ENCODE results near the gene CCDC169. TPM values are rescaled to one million over a fixed set of nuclear protein-coding genes. Genes with fewer than 3 reads are reported as not detected.
"Not testable (repeated sequence)": the region's sequence is repeated elsewhere in the genome, so short reads cannot be mapped to it uniquely, and the experiment has no call there.

The CCDC169 gene
- total RNA-seq, 1 experiment from 2014 or later, result 12.2 TPM

DNA sequence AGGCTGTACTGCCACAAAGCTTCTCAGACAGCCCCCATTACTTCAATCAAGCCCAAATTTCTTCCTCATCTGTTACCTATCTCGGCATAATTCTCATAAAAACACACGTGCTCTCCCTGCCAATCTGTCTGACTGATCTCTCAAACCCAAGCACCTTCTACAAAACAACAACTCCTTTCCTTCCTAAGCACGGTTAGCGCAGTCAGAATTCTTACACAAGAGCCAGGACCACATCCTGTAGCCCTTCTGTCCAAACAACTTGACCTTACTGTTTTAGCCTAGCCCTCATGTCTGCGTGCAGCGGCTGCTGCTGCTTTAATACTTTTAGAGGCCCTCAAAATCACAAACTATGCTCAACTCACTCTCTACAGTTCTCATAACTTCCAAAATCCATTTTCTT lies 22.2 kb upstream of the CCDC169 start:
- not testable (repeated sequence) for DNase-seq (ENCODE audit: extremely low read depth, low read depth)

DNA sequence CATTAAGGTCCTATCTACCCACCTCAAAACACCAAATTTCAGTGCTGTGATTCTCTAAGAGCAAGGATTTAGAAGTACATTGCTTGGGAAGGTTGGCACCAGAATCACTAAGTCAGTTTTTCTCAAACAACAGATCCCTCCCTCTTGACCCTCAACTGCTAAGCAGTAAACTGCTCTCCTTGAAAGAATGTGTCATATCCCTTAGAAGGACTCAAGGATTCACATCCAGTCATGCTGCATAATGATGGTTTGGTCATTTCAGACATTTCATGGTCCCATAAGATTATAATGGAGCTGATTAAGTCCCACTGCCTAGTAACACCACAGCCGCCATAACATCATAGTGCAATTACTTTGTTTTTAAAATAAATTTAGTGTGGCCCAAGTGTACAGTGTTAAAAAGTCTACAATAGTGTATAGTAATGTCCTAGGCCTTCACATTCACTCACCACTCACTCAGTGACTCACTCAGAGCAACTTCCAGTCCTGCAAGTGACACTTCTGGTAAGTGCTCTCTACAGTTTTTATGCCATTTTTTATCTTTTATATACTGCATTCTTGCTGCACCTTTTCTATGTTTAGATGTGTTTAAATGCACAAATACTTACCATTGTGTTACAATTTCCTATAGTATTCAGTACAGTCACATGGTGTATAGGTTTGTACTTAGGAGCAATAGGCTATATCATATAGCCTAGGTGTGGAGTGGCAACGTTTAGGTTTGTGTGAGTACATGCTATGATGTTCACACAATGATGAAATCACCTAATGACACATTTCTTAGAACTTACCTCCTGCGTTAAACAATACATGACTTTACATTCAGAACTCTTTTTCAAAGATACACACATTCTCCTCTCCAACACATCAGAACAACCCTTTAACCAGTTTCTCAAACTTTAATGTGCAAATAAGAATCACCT lies 15.7 kb upstream of the CCDC169 start:
- DNase-seq (ENCODE audit: extremely low read depth, low read depth), result no peak

DNA sequence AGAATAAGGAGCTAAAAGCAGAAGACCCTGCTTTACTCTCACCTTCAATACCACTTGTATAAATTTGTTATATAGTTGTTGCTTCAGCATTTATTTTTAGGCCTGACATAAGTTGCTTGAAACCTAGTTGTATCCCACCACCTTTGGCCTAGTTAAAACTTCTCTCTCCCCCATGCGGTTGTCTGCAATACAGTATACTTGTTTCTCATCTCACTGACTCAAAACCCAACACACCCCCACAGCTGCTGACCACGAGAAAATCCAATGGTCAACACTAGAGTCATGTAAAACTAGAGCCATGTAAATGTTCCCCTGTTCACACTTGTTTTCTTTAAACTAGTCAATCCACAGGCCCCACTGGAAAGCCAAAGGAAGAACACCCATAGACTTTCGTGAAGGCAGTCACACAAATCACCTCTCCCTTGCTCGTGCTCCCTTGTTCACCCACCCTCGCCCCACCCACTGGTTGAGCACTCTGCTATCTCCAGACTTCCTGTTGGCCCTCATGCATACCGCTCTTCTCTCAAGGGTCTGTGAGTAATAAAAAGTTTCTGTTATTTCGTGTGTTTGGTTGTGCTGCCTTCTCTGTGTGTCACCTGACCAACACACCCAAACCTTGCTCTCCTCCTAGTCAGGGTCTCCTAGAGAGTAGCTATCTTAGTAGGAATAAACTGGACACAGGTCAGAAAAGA lies 12.9 kb upstream of the CCDC169 start:
- no peak for DNase-seq (ENCODE audit: extremely low read depth, low read depth)

DNA sequence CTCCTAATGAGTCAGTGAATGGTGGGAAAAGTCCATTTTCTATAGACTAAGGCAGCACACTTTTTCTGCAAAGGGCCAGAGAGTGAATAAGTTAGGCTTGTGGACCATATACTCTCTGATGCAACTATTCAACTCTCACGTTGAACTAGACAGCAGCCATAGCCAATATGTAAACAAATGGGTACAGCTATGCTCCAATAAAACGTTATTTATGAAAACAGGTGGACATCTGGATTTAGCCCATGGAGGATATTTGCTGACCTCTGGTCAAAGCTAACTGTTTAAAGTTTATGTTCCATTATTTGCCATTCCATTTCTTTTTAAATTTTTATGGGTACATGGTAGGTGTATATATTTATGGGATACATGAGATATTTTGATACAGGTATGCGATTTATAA lies 4.7 kb upstream of the CCDC169 start:
- no peak for DNase-seq (ENCODE audit: extremely low read depth, low read depth)

DNA sequence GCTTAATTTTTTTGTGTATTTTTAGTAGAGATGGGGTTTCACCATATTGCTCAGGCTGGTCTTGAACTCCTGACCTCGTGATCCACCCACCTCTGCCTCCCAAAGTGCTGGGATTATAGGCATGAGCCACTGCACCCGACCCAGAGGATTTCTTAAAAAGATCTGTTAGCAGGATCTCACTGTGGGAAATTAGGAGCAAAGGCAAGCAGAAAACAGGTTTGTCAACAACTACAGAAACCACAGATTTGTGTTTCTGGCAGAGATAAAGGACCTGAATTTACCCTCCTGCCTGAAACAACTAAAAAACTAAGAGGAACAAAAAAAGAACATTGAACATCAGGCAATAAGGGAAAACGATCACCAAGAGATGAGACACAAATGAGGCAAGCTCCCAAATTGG lies 1.9 kb upstream of the CCDC169 start:
- DNase-seq (ENCODE audit: extremely low read depth, low read depth), result not testable (repeated sequence)

DNA sequence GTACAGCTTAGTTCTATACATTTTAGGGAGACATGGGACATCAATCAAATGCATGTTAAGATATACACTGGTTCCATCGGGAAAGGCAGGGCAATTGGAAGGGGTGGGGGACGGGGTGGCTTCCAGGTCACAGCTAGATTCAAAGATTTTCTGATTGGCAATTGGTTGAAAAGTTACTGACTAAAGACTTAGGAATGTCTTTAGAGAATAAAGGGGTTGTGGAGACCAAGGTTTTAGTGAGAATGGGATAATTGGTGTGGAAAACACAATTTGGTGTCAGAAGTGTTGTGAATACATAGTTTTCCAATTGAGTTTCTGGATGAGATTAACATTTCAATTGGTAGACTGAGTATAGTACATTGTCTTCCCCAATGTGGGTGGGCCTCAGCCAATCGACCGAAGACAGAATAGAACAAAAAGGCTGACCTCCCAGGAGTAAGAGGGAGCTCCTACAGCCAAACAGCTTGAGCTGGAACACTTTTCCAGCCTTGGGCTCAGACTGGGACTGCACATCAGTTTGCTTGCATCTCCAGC lies 988 bp upstream of the CCDC169 start:
- DNase-seq (ENCODE audit: extremely low read depth, low read depth), result no peak

DNA sequence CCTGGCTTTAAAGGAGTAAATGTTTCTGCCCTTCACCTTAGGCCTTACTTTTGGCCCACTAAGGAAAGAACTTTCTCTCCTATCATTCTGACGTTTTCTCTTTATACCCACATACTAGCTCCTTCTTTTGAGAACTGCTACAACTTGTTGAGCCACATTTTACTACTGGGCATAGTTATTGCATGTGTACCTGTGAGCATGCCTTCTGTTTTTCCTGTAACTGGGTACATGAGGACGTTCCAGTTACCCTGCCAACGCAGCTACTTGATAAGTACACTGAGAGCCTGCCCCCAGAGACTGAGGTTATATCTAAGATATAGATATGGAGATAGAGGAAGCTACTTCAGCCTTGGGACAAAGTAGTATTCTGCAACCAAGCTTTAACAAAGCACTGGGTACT lies 3.5 kb downstream of the CCDC169 start:
- no peak for DNase-seq (ENCODE audit: extremely low read depth, low read depth)

DNA sequence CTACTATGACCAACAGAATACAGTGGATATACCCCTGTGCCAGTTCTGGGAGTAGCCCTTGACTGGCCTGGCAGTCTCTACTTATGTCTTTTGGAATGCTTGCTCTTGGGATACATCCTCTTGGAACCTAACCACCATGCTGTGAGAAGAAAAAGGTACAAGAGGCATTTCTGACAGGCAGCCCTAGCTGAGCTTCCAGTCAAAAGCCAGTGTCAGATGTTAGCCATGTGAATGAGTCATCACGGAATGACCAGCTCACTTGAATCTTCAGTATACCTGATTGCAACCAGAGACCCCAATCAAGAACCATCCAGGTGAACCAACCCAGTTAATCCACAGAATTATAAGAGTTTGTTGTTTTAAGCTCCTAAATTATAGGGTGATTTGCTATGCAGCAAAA lies 4.1 kb downstream of the CCDC169 start:
- DNase-seq (ENCODE audit: extremely low read depth, low read depth), result no peak

DNA sequence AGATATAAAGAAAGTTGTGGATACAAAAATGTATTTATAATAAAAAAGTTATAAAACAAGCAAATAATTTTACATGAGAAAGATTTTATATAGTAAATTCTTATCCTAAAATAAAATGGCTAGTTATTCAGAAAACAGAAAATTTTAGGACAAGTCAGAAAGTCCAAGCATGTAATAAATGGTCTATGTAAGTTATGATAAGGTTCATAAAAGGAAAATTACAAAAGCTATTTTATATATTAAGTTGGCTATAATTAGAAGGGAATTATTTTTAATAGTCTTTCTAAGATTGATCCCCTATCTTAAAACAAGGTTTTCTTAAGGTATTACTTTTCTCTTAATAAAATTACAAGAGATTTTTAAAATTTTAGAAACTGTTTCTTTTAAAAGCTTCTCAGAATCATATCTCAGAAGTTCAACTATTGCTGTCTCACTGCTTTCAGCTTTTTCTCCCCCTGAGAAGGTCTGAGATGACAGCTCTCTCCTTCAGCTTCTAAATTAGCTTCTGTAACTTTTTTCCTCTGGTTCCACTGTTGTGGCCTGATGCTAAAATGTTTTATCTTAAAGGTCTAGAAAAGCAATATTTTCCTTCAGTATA lies 8.7 kb downstream of the CCDC169 start:
- DNase-seq (ENCODE audit: extremely low read depth, low read depth), result no peak

DNA sequence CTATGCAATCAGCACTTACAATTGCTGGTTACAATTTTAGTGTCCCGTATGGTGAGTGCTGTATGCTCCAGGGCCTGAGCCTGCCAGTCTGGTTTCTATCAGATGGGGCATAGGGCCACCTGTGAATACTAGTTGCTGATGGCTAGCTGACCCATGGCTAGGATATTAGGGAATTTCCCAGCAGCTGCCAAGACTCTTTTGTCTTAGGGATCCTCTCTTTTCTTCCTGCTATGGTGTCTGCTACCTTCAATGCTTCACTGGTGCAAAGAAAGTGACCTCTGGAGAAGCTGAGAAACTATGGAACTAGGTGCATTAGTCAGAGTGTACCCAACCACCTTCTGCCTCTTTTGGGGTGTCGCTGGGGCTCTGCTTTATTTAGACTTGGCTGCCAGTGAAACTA lies 11.6 kb downstream of the CCDC169 start:
- DNase-seq (ENCODE audit: extremely low read depth, low read depth), result no peak

DNA sequence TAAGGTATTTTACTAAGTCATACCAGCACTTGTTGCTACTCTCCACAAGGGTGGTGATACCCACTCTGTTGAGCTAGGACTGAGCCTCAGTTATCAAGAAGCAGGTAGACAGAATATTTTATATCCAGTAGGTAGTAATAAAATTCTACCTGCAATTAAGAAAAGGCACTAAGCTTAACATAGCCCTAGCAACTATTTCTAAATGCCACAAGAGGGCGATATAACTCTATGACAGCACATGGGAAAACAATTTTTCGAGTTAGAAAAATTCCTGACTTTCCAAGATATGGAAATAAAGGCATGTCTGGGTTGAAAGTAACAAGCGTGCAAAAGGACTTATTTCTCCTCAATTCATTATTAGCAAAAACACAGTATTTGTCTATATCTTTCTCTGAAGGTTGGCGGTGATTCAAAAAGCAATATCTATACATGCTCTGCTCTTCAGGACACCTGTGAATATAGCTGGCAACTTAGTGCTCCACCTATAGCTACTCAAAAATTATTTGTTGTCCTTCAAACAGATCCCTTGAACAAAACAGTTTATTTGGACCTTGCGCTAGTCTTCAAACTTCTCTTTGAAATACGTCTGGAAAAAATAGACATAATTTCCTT lies 14.7 kb downstream of the CCDC169 start:
- DNase-seq (ENCODE audit: extremely low read depth, low read depth), result peak; percentile 15

DNA sequence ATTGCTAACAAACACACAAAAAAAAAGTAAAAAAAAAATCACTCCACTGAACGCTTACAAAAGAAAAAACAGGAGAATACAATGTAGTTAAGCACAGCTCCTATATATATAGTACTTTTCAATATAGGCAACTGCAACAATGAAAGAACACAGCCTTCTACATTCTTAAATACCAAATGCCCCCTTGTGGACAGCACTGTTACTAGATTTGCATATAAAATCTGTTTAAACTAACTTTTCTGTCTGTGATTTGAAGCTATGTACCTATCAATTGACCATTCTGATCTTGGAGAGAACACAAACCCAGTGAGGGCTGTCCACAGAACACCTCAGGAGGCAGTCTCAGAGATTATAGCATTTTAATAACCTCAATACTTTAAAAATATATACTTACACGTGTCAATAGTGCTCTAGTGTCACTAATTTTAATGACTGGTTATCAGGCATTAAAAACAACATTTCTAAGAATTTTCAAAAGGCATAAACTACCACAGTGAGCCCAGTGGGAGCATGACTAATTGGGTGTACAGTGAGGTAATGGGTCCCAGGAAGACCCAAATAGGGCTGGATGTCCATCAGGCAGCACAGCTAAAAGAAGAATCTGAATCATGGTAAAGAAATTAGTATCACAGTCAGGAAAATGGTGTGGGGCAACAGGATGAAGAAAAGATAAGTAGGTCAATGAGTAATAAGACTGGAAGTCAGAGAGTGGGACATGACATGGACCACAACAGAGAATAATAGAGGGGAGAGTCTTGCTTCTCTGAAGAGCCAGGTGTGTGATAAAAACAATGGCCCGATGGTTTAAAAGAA lies 22.2 kb downstream of the CCDC169 start:
- DNase-seq (ENCODE audit: extremely low read depth, low read depth), result peak; percentile 29

DNA sequence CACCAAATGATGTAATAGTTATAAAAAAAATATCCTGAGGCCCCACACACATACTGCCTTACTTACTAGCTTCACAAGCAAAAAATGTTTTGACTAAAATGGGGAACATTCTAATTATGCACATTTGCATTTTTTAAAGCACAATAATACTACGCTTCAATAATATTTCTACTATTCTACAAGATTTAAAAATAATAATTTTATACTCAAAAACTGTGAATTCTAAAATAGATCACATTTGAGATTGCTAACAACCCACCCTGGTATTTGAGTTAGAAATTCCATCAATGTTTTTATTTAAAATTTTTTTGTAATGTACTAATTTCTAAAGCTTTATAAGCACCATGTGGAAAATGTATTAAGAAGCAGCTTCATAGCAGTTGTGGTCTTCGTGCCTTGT lies 24.2 kb downstream of the CCDC169 start:
- DNase-seq (ENCODE audit: extremely low read depth, low read depth), result no peak

DNA sequence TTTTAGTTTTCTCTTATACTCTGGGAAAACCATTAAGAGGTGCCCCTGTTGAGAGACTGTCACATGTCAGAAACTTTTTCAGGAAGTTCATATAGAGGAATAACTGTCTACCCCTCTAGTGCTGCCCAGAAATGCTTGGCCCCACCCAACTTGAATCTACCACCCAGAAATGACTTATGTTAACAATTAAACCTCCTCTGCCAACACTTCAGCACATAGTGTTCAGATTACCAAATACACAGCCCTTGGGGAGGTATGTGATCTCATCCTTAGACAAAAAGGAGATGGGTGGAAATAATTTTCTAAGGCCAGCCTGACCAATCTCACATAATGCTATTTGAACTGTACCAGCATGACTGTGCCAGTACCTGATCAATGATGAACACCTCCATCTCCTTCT lies 35.6 kb downstream of the CCDC169 start:
- DNase-seq (ENCODE audit: extremely low read depth, low read depth), result no peak

DNA sequence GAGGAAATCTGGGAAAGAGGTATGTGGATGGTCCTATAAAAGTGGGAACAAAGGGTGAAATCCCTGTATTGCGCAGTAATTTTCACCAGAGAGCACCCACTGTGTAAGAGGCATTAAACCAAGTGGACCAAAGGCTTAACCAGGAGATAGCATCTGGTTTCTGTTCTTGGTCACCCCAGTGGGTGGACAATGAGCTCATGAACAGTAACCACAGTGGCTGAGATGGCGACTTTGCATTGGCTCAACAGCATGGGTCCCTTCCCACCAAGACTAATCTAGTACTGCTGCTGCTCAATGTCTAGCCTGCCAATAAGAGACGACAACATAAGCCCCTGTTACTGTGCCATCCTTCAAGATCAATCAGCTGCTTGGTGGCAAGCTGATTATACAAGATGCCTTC lies 36.6 kb downstream of the CCDC169 start:
- DNase-seq (ENCODE audit: extremely low read depth, low read depth), result no peak

DNA sequence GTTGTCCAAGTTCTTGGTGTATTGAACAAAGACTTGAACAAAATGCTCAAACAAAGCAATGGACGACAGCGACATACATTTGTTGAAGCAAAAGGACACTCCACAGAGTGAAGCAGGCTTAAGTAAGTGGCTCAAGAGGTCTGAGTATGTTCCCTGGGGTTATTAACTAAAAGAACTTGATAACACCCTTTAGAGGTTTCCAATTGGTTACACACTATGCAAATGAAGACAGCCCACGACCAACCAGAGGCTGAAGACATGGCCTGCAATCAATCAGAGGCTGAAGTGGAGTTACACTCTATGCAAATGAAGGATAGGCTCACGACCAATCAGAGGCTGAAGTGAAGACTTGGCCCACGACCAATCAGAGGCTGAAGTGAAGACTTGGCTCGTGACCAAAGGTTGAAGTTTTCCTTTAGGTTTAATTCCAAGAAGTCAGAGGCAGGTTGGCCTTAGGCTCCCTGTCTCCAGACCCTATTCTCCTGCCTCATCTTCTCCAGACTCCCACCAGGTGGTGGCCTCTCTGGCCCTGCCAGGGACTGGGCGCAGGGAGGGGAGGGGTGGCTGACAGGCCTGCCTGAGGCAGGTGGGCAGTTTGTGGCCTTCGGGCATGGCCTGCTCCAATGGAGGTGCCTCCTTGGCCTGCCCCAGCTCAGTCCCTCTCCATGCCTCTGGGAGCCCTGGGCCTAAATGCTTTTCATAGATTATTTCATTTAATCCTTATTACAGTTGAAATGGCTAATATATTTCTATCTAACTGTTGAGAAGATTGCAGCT lies 38.1 kb downstream of the CCDC169 start:
- no peak for DNase-seq (ENCODE audit: extremely low read depth, low read depth)

DNA sequence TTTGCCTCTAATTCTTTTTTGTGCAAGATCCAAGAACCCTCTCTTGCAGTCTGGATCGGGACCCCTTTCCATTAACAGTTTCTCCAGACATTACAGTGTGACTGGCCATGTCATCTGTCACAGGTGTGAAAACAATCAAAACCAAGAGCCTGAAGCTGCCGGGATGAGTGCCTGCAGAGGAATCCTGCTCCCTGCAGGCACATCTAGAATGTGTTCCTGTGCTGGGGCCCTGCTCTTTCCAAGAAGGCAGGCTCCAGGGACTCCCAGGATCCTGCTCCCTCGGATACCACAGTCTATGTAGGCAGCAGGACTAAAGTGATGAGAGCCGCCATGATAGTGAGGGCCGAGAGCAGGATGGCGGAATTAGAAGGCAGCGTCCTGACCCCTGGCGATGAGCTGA lies 38.8 kb downstream of the CCDC169 start:
- DNase-seq (ENCODE audit: extremely low read depth, low read depth), result no peak

DNA sequence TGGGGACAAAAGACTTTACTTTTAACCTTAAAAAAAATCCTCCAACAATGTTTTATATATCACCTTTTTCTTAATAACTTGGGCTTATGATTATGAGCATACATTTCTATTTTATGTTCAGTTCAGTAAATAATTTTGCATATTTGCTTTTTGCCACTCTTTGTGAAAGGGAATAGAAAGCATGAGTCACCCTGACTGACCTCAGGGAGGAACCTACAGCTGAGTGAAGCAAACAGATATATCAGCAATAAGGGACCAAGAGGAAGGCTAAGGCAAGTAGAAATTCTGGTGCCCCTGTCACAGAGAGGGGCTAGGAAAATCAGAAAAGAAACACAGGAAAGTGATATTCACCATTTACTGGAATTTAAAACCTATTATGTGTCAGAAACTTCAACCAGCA lies 46.1 kb downstream of the CCDC169 start:
- DNase-seq (ENCODE audit: extremely low read depth, low read depth), result no peak

DNA sequence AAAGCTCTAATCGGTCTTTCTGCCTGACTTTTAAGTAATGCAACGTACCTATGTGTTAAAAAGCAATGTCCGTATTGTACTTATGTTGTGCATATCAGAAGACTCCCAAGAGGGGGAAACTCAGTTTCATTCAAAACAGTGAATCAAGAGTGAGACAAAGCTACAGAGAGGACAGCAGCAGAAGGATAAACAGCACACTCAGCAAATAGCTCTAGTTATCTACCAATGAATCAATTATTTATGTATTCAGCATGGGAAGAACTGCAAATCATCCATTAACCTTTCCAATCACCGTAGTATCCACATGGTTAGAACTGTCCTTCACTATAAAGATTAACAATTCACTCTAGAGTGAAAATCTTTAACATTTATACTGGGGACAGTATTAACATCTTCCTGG lies 46.6 kb downstream of the CCDC169 start:
- DNase-seq (ENCODE audit: extremely low read depth, low read depth), result no peak
